GM12878 (cell line): Measurements from ENCODE around the gene PBOV1. TPM values are rescaled to one million over a fixed set of nuclear protein-coding genes. Genes with fewer than 3 reads are reported as not detected.

Source experiments
- ATAC-seq: fragments of 200-7000 bp; cut with Tn5 transposase; 3 replicates; pipeline ENCODE4 v1.9.1; 2020; ENCODE audit warnings: mild to moderate bottlenecking, moderate library complexity
- BruUV-seq: library from RNA; stranded (reverse); fragments of 400-500 nt; replicated peaks from 2 replicates; lab custom pipeline; 2021; lab: Mats Ljungman, UMichigan
- CTCF ChIA-PET: fragments of 300-600 bp; sonication (Branson Sonifier 250); formaldehyde crosslinking; extraction: SDS; loops from one replicate; lab custom pipeline; 2021; ENCODE audit warnings: inconsistent platforms; lab: Yijun Ruan, JAX
- POLR2A ChIA-PET: fragments of 350-600 bp; formaldehyde crosslinking; extraction: SDS; loops from one replicate; lab custom pipeline; 2021; ENCODE audit warnings: inconsistent platforms; lab: Charles Lee
- RAD21 ChIA-PET: fragments of 300-600 bp; sonication (Branson Sonifier 250); formaldehyde crosslinking; loops from one replicate; lab custom pipeline; 2023; ENCODE audit warnings: antibody characterized with exemption; ENCODE audit not compliant: unreplicated experiment; lab: Charles Lee
- SMC1A ChIA-PET: fragments of 300-600 bp; sonication (Branson Sonifier 250); formaldehyde crosslinking; loops from one replicate; lab custom pipeline; 2023; ENCODE audit not compliant: unreplicated experiment, uncharacterized antibody; lab: Charles Lee
- DNase-seq: peaks from one replicate; pipeline ENCODE4 v3.0.0-alpha.2; 2011; ENCODE audit warnings: low read depth, low spot score
- FAIRE-seq: peaks from 3 replicates; lab custom pipeline; 2011; peaks lifted over from hg19 to GRCh38; lab: Jason Lieb, UNC
- H2AFZ ChIP-seq: 2 replicates; pipeline ENCODE4 v1.6.0; 2011; ENCODE audit warnings: low read depth, low read length, control low read depth; ENCODE audit not compliant: control insufficient read depth
- H3K27ac ChIP-seq: 2 replicates; pipeline ENCODE4 v1.5.1; 2011; ENCODE audit warnings: control low read depth; ENCODE audit not compliant: control insufficient read depth, insufficient read depth
- H3K27me3 ChIP-seq, 2 experiments: replicated peaks in 1 of 2; 2 replicates each; pipeline versions ENCODE4 v1.6.0 to v1.6.1; 2011; ENCODE audit warnings: low read length in 1 of 2; ENCODE audit not compliant: control insufficient read depth in 2 of 2, insufficient read depth in 2 of 2
- H3K36me3 ChIP-seq, 2 experiments: 2 replicates each; pipeline ENCODE4 v1.5.1; 2011; ENCODE audit warnings: low read length in 1 of 2; ENCODE audit not compliant: control insufficient read depth in 2 of 2, insufficient read depth in 2 of 2
- H3K4me1 ChIP-seq: 2 replicates; pipeline ENCODE4 v1.6.1; 2011; ENCODE audit warnings: mild to moderate bottlenecking, low read length, moderate library complexity, mixed read lengths; ENCODE audit not compliant: control insufficient read depth, insufficient read depth
- H3K4me2 ChIP-seq: 2 replicates; pipeline ENCODE4 v1.6.0; 2011; ENCODE audit warnings: control low read depth; ENCODE audit not compliant: control insufficient read depth, insufficient read depth
- H3K4me3 ChIP-seq: fragments of 200-600 bp; sonication (generic); 2 replicates; pipeline ENCODE4 v1.5.1; 2016
- H3K79me2 ChIP-seq: 2 replicates; pipeline ENCODE4 v1.6.0; 2011; ENCODE audit warnings: low read length; ENCODE audit not compliant: control insufficient read depth, insufficient read depth
- H3K9ac ChIP-seq: 2 replicates; pipeline ENCODE4 v1.8.0; 2011; ENCODE audit warnings: low read length, control low read depth, mixed read lengths; ENCODE audit not compliant: control insufficient read depth, insufficient read depth
- H3K9me3 ChIP-seq: replicated peaks from 3 replicates; pipeline ENCODE4 v1.5.1; 2011; ENCODE audit warnings: mild to moderate bottlenecking, low read length; ENCODE audit not compliant: control insufficient read depth, insufficient read depth
- H4K20me1 ChIP-seq: 2 replicates; pipeline ENCODE4 v1.6.0; 2011; ENCODE audit not compliant: control insufficient read depth, insufficient read depth
- ATF2 ChIP-seq: IDR thresholded peaks from 2 replicates; pipeline ENCODE4 v1.6.1; 2012; ENCODE audit warnings: low read length, inconsistent platforms
- E4F1 ChIP-seq: fragments of 450-650 bp; IDR thresholded peaks from 2 replicates; pipeline ENCODE4 v1.6.1; 2018; ENCODE audit warnings: borderline replicate concordance, mild to moderate bottlenecking; ENCODE audit not compliant: partially characterized antibody
- GABPA ChIP-seq: IDR thresholded peaks from 2 replicates; pipeline ENCODE4 v1.6.1; 2014; ENCODE audit warnings: antibody characterized with exemption, low read depth, mild to moderate bottlenecking, inconsistent platforms
- HDAC6 ChIP-seq: fragments of 200-600 bp; sonication (generic); IDR thresholded peaks from one replicate; pipeline ENCODE4 v1.8.0; 2017; ENCODE audit warnings: antibody characterized with exemption; ENCODE audit not compliant: unreplicated experiment
- HDGF ChIP-seq: fragments of 450-650 bp; IDR thresholded peaks from 2 replicates; pipeline ENCODE4 v1.6.1; 2016; ENCODE audit warnings: antibody characterized with exemption
- JUND ChIP-seq: IDR thresholded peaks from 2 replicates; pipeline ENCODE4 v1.6.1; 2012; ENCODE audit warnings: low read depth, mild to moderate bottlenecking, low read length, improper control_type of control experiment, moderate library complexity
- KAT2A ChIP-seq: conservative IDR thresholded peaks from 2 replicates; pipeline ENCODE4 v1.6.1; 2011; ENCODE audit warnings: low read depth, low read length; ENCODE audit not compliant: control insufficient read depth
- MLLT1 ChIP-seq: fragments of 450-650 bp; IDR thresholded peaks from 2 replicates; pipeline ENCODE4 v1.6.1; 2016; ENCODE audit warnings: mild to moderate bottlenecking
- NBN ChIP-seq: fragments of 450-650 bp; IDR thresholded peaks from 2 replicates; pipeline ENCODE4 v1.6.1; 2016
- NR2C1 ChIP-seq: fragments of 450-650 bp; IDR thresholded peaks from 2 replicates; pipeline ENCODE4 v1.6.1; 2017; ENCODE audit warnings: antibody characterized with exemption, mild to moderate bottlenecking, moderate library complexity
- NR2F1 ChIP-seq: fragments of 450-650 bp; conservative IDR thresholded peaks from 2 replicates; pipeline ENCODE4 v1.6.1; 2017; ENCODE audit warnings: mild to moderate bottlenecking
- PML ChIP-seq: IDR thresholded peaks from 2 replicates; pipeline ENCODE4 v1.6.1; 2012; ENCODE audit warnings: low read length, inconsistent platforms
- RAD21 ChIP-seq: IDR thresholded peaks from 2 replicates; pipeline ENCODE4 v1.6.1; 2011; ENCODE audit warnings: mild to moderate bottlenecking, low read depth, low read length, moderate library complexity; ENCODE audit not compliant: insufficient read depth
- RUNX3 ChIP-seq: IDR thresholded peaks from 2 replicates; pipeline ENCODE4 v1.6.1; 2012; ENCODE audit warnings: low read length, inconsistent platforms
- SIX5 ChIP-seq: IDR thresholded peaks from 2 replicates; pipeline ENCODE4 v1.6.1; 2011; ENCODE audit warnings: mild to moderate bottlenecking, low read depth, low read length, moderate library complexity; ENCODE audit not compliant: severe bottlenecking
- SKIL ChIP-seq: fragments of 450-650 bp; IDR thresholded peaks from 2 replicates; pipeline ENCODE4 v1.6.1; 2017; ENCODE audit warnings: mild to moderate bottlenecking, low read depth, inconsistent platforms; ENCODE audit not compliant: poor library complexity, severe bottlenecking
- SPI1 ChIP-seq: IDR thresholded peaks from 2 replicates; pipeline ENCODE4 v1.6.1; 2011; ENCODE audit warnings: low read depth, mild to moderate bottlenecking, low read length, moderate library complexity, borderline replicate concordance; ENCODE audit not compliant: insufficient read depth
- TCF7 ChIP-seq: IDR thresholded peaks from 2 replicates; pipeline ENCODE4 v1.6.1; 2014; ENCODE audit warnings: antibody characterized with exemption, borderline replicate concordance
- WGBS: methylation state at CpG from one replicate; pipeline ENCODE4 v1.1.6; 2016; ENCODE audit warnings: low lambda C conversion rate; ENCODE audit not compliant: insufficient replicate concordance, insufficient coverage; ENCODE audit errors: missing lambda C conversion rate; 5-methylcytosine and 5-hydroxymethylcytosine counted together
- in situ Hi-C: fragments of 300-500 bp; cut with MboI; formaldehyde crosslinking; loops from 9 replicates; pipeline ENCODE4 v1.14.3; 2018; ENCODE audit warnings: mixed read lengths
- intact Hi-C: fragments of 100-400 bp; cut with micrococcal nuclease; formaldehyde crosslinking; loops from one replicate; pipeline ENCODE4 v1.14.2; 2022; ENCODE audit not compliant: unreplicated experiment
- polyA plus RNA-seq, 11 experiments: library from polyadenylated mRNA; depleted of rRNA in 4 of 11; unstranded in 6 of 11; stranded (reverse) in 5 of 11; fragments of >200 nt; fragmentation: Nextera tagmentation in 4 of 11; fragmentation: Illumina TruSeq in 1 of 11; extraction: Ambion mirVana in 4 of 11; extraction: Trizol in 1 of 11; gene quantifications; 1 replicate in 1 of 11; 2 replicates in 10 of 11; pipeline versions ENCODE4 v1.2.1 to v1.2.3, GENCODE V29; 2011 to 2016; ENCODE audit warnings: inconsistent platforms in 2 of 11, missing spikeins in 2 of 11, low read depth in 1 of 11
- total RNA-seq, 4 experiments: library from RNA; depleted of rRNA in 3 of 4; stranded (reverse); fragments of >200 nt in 3 of 4; fragmentation: Illumina TruSeq in 1 of 4; extraction: Trizol in 1 of 4; gene quantifications; 2 replicates each; pipeline versions ENCODE4 v1.2.1 to v1.2.3, GENCODE V29; 2013 to 2021

PBOV1 gene
- total and polyA plus RNA-seq, 10 of the 15 experiments (the other 5 are each of a cell fraction or from before 2014, with no cell fraction given), result not detected

- TF ChIP-seq NBN, result no peak
- TF ChIP-seq GABPA, result no peak
- no peak for TF ChIP-seq HDAC6
- no peak for TF ChIP-seq KAT2A
- no peak for TF ChIP-seq MLLT1
- no peak for TF ChIP-seq SPI1
- TF ChIP-seq NR2F1, result no peak
- TF ChIP-seq SIX5, result no peak
- TF ChIP-seq TCF7, result no peak
- TF ChIP-seq JUND, result no peak
- no peak for TF ChIP-seq SKIL
- no peak for TF ChIP-seq PML
- TF ChIP-seq HDGF, result no peak
- TF ChIP-seq ATF2, result no peak
- TF ChIP-seq RUNX3, result no peak
- no peak for TF ChIP-seq E4F1
- no peak for TF ChIP-seq RAD21
- TF ChIP-seq NR2C1, result no peak
- BruUV-seq, result no TSS peak
- no peaks in the 10 kb centered on the region for H3K79me2 ChIP-seq
- ATAC-seq (no peak), FAIRE-seq (no peak), DNase-seq (no peak)
- H3K4me2 ChIP-seq, result no peak overlapping the region
- H3K27ac ChIP-seq, result no peak overlapping the region
- intact Hi-C loops (no loop called here), in situ Hi-C loops (no loop called here)
- POLR2A ChIA-PET, result no interaction called here
- no peaks in the 10 kb centered on the region for H3K9me3 ChIP-seq
- H3K36me3 ChIP-seq, result no peaks in the 10 kb centered on the region
- RAD21 ChIA-PET, result no interaction called here
- CTCF ChIA-PET, result no interaction called here
- no peak overlapping the region for H3K4me3 ChIP-seq
- SMC1A ChIA-PET, result no interaction called here
- H2AFZ ChIP-seq, result no peak overlapping the region
- H3K27me3 ChIP-seq, result peaks cover 1 to 6% of the 10 kb centered on the region in 2 experiments; a peak in 3 of 4 replicates
- no peaks in the 10 kb centered on the region for H3K4me1 ChIP-seq
- 11% methylated on average over 4 of the region's 4 CpGs for WGBS
- H4K20me1 ChIP-seq, result no peaks in the 10 kb centered on the region
- no peak overlapping the region for H3K9ac ChIP-seq
Measured at GRCh38 chr6:138187156-138187555, 31.1 kb downstream of the PBOV1 start.
